Neutrophil (primary cell): ENCODE measurements around the gene KIAA1958.

Source experiments
- H3K27ac ChIP-seq: fragments of 200-600 bp; sonication (generic); 2 replicates; pipeline ENCODE4 v1.5.1; 2016; ENCODE audit warnings: mild to moderate bottlenecking, moderate library complexity
- H3K27me3 ChIP-seq: fragments of 200-600 bp; sonication (generic); 2 replicates; pipeline ENCODE4 v1.6.0; 2016; ENCODE audit warnings: mild to moderate bottlenecking
- H3K36me3 ChIP-seq: fragments of 200-600 bp; sonication (generic); 2 replicates; pipeline ENCODE4 v1.5.1; 2017
- H3K4me1 ChIP-seq, 2 experiments: fragments of 200-600 bp in 1 of 2; sonication (generic) in 1 of 2; 1 replicate in 1 of 2; 2 replicates in 1 of 2; pipeline versions ENCODE4 v1.5.1 to v1.6.1; 2013 to 2016; ENCODE audit warnings: low read depth in 1 of 2, low read length in 1 of 2, mild to moderate bottlenecking in 1 of 2, moderate library complexity in 1 of 2; ENCODE audit not compliant: control insufficient read depth in 1 of 2, insufficient read depth in 1 of 2
- H3K4me3 ChIP-seq, 2 experiments: fragments of 200-600 bp in 1 of 2; sonication (generic) in 1 of 2; 1 replicate in 1 of 2; 2 replicates in 1 of 2; pipeline ENCODE4 v1.5.1; 2013 to 2016; ENCODE audit warnings: low read depth in 1 of 2, low read length in 1 of 2, mild to moderate bottlenecking in 1 of 2, moderate library complexity in 1 of 2
- H3K9me3 ChIP-seq: fragments of 200-600 bp; sonication (generic); 2 replicates; pipeline ENCODE4 v1.5.1; 2016
- TF ChIP-seq, protein P1 (sequence below): fragments of 200-600 bp; sonication (generic); IDR thresholded peaks from 2 replicates; pipeline ENCODE4 v1.5.1; 2016; ENCODE audit warnings: antibody characterized with exemption

Gene KIAA1958

DNA sequence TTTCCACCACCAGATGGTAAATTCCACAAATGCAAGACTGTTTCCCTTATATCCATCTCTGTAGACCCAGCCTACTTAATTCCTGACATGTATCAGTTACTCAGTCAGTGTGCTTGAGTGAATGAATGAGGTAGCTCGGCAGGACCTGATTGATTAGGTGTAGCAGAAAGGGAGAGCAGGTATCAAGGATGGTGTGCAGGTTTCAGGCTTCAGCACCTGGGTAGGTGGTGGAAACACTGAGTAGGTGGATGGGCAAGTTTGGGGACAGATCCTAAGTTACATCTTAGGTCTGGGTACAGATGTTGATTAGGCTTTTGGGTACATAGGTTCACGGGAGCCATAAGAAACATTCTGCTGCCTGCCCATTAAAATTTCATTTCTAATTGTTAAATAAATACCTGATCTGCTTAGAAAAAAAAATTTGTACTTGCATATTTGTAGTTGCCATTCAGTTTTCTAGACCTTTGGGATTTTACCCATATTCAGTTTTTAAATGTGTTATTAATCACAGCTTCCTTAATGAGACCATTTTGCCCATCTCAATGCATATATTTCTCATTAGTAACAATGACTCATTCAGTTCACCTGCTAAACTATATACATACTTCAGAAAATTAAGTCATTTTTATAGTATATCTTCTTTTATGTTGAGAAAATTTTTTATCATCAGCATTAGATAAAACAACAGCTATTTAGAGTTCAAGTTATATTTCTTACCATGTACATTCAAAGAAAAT is 119.5 kb downstream of the KIAA1958 start:
- no peaks in the 10 kb centered on the region for H3K27me3 ChIP-seq
- no peak overlapping the region for H3K4me3 ChIP-seq
- no peak overlapping the region for H3K27ac ChIP-seq
- no peaks in the 10 kb centered on the region for H3K4me1 ChIP-seq
- no peaks in the 10 kb centered on the region for H3K36me3 ChIP-seq
- H3K9me3 ChIP-seq: no peaks in the 10 kb centered on the region
- TF ChIP-seq, protein P1, sequence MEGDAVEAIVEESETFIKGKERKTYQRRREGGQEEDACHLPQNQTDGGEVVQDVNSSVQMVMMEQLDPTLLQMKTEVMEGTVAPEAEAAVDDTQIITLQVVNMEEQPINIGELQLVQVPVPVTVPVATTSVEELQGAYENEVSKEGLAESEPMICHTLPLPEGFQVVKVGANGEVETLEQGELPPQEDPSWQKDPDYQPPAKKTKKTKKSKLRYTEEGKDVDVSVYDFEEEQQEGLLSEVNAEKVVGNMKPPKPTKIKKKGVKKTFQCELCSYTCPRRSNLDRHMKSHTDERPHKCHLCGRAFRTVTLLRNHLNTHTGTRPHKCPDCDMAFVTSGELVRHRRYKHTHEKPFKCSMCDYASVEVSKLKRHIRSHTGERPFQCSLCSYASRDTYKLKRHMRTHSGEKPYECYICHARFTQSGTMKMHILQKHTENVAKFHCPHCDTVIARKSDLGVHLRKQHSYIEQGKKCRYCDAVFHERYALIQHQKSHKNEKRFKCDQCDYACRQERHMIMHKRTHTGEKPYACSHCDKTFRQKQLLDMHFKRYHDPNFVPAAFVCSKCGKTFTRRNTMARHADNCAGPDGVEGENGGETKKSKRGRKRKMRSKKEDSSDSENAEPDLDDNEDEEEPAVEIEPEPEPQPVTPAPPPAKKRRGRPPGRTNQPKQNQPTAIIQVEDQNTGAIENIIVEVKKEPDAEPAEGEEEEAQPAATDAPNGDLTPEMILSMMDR: no peak

DNA sequence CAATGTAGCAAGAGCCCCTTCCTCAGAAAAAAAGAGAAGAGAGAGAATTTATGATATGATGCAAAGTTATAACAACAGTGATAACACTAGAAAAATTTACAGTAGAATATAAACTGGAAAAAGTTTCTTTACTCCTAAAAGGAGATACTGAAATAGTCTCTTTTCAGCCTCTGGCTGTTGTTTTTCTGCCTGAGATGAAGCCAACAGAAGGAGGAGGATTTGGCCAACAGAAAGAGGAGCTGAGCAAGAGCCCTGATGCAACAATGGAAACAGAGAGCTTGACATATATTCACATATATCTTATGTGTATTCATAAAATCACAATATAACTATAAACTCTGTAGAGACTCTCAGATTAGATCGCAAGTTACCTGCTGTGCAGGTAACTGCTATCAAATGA is 122.2 kb downstream of the KIAA1958 start:
- Histone ChIP-seq H3K27me3 (no peaks in the 10 kb centered on the region), H3K36me3 (no peaks in the 10 kb centered on the region), H3K4me3 (no peak overlapping the region), H3K4me1 (no peaks in the 10 kb centered on the region), H3K27ac (no peak overlapping the region), H3K9me3 (no peaks in the 10 kb centered on the region)
- TF ChIP-seq, protein P1: no peak

DNA sequence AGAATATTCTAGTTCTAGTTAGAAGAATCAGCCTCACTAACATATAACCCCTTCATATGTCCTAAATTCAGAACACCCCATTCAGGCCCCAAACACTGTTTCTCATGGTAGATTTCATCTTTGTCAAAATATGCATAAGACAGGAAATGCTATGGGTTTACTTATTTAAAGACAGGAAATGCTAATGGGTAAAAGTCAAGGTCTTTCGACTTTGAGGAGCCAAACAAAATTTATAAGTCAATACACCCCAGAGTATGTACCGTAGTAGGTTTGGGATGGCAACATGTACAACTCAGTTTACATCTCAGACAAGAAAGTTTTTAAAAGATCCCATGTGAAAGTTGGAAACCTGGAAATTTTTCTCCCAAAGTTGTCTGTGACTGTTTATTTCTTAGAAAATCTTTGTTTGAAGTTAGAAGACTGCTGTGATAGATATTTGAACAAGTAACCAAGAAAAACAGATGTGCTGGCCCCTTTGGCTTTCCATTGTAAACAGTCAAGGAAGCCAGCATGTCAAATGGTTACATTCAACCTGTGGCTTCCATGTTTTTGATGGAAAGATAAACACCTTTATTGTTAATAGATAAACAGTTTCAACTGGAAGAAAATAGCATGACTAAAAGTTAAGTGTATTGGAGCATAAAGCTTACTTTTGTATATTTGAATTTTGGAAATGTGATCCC is 129.1 kb downstream of the KIAA1958 start:
- Histone ChIP-seq H3K4me1 (no peaks in the 10 kb centered on the region), H3K27me3 (no peaks in the 10 kb centered on the region), H3K27ac (no peak overlapping the region), H3K9me3 (no peaks in the 10 kb centered on the region), H3K36me3 (peaks cover 9% of the 10 kb centered on the region), H3K4me3 (no peak overlapping the region)
- TF ChIP-seq, protein P1: no peak

DNA sequence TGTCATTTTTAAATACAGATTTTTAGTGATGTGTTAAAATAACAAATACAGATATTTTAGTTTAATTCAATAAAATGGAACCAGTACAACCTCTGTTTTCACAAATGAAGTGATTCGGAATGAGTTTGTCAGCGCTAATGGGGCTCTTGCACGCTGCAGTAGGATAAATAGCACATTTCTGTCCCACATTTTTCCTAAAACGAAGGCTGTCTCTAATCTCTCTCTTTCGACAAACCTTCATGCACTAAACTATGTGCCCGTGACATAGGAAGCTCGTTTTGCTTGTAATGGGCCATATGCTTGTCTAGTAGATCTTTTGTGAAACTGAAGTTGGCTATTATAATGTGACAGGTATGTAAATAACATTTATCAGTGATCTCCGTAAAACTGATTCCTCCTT is 130.7 kb downstream of the KIAA1958 start:
- no peak overlapping the region for H3K27ac ChIP-seq
- no peaks in the 10 kb centered on the region for H3K27me3 ChIP-seq
- H3K9me3 ChIP-seq: no peaks in the 10 kb centered on the region
- H3K4me1 ChIP-seq: no peaks in the 10 kb centered on the region
- TF ChIP-seq, protein P1: no peak
- peaks cover 9% of the 10 kb centered on the region for H3K36me3 ChIP-seq
- no peak overlapping the region for H3K4me3 ChIP-seq

DNA sequence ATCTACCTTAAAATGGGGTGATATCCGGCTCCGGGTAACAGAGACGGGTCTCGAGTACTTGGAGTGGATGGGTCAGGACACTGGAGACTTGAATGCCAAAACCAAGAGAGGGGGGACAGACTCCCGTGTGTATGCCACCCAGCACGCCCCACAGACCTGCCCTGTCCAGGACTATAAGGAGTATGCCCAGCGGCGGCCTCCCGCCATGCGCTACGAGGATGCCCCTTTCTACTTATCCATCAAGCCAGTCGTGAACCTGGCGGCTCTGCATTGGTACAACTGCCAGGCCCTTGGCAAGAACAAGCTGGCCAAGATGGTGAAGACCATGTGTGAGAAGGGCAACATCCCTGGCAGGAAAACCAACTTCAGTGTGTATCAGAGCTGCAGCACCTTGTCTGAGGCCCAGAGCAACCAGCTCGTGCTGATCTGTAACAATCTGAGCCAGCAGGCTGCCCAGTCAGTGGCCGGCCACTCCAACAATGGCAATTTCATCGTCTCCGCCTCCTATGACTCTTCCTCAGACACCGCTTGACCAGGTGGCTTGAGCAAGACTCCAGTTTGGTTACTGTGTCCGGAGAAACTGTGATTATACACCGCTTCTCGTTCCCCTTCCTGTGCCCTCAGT is 131.9 kb downstream of the KIAA1958 start:
- Histone ChIP-seq H3K4me3 (no peak overlapping the region), H3K27me3 (no peaks in the 10 kb centered on the region), H3K9me3 (no peaks in the 10 kb centered on the region), H3K27ac (no peak overlapping the region), H3K4me1 (no peaks in the 10 kb centered on the region), H3K36me3 (peaks cover 9% of the 10 kb centered on the region)
- TF ChIP-seq, protein P1: no peak
